Neural progenitor cell (in vitro differentiated cells): ENCODE data around the gene GBP2. TPM values are rescaled to one million over a fixed set of nuclear protein-coding genes. Genes with fewer than 3 reads are reported as not detected.

Experiments used
- DNase-seq: peaks from one replicate; pipeline ENCODE4 v3.0.0-alpha.2; 2016; ENCODE audit warnings: low spot score
- H2AFZ ChIP-seq: fragments of 200-600 bp; sonication (generic); replicated peaks from 2 replicates; pipeline ENCODE4 v1.6.1; 2016; ENCODE audit warnings: antibody characterized with exemption
- H3F3A ChIP-seq: fragments of 200-600 bp; sonication (generic); 2 replicates; pipeline ENCODE4 v1.6.1; 2016; ENCODE audit warnings: antibody characterized with exemption, low read depth
- H3K27ac ChIP-seq: fragments of 200-600 bp; sonication (generic); 2 replicates; pipeline ENCODE4 v1.5.1; 2016; ENCODE audit warnings: mild to moderate bottlenecking
- H3K27me3 ChIP-seq: fragments of 200-600 bp; sonication (generic); 2 replicates; pipeline ENCODE4 v1.6.1; 2016; ENCODE audit warnings: mild to moderate bottlenecking, moderate library complexity
- H3K36me3 ChIP-seq: fragments of 200-600 bp; sonication (generic); 2 replicates; pipeline ENCODE4 v1.5.1; 2016
- H3K4me1 ChIP-seq: fragments of 200-600 bp; sonication (generic); 2 replicates; pipeline ENCODE4 v1.6.1; 2016; ENCODE audit warnings: mixed run types
- H3K4me2 ChIP-seq: fragments of 200-600 bp; sonication (generic); 2 replicates; pipeline ENCODE4 v1.6.1; 2016
- H3K4me3 ChIP-seq: fragments of 200-600 bp; sonication (generic); 2 replicates; pipeline ENCODE4 v1.5.1; 2016
- H3K79me2 ChIP-seq: fragments of 200-600 bp; sonication (generic); 2 replicates; pipeline ENCODE4 v1.6.1; 2016; ENCODE audit warnings: low read depth
- H3K9ac ChIP-seq: fragments of 200-600 bp; sonication (generic); 2 replicates; pipeline ENCODE4 v1.6.1; 2016
- H3K9me3 ChIP-seq: fragments of 200-600 bp; sonication (generic); 2 replicates; pipeline ENCODE4 v1.5.1; 2016; ENCODE audit warnings: low read depth
- H4K20me1 ChIP-seq: fragments of 200-600 bp; sonication (generic); 2 replicates; pipeline ENCODE4 v1.6.1; 2016; ENCODE audit warnings: low read depth
- H3K27ac Mint-ChIP-seq: 3 replicates; pipeline ENCODE4 v1.8.0; 2021; ENCODE audit warnings: mixed read lengths
- H3K27me3 Mint-ChIP-seq: 2 replicates; pipeline ENCODE4 v1.8.0; 2022; ENCODE audit warnings: low read depth, mild to moderate bottlenecking, inconsistent platforms, moderate library complexity, mixed read lengths; ENCODE audit not compliant: insufficient read depth
- H3K36me3 Mint-ChIP-seq: 3 replicates; pipeline ENCODE4 v1.8.0; 2021; ENCODE audit warnings: mixed read lengths
- H3K4me1 Mint-ChIP-seq: 3 replicates; pipeline ENCODE4 v1.8.0; 2021; ENCODE audit warnings: mixed read lengths
- H3K4me3 Mint-ChIP-seq: 3 replicates; pipeline ENCODE4 v1.8.0; 2021; ENCODE audit warnings: mild to moderate bottlenecking, moderate library complexity, mixed read lengths
- H3K9me3 Mint-ChIP-seq: 3 replicates; pipeline ENCODE4 v1.8.0; 2020; ENCODE audit warnings: mixed read lengths
- CTCF ChIP-seq: fragments of 200-600 bp; sonication (generic); IDR thresholded peaks from 2 replicates; pipeline ENCODE4 v1.5.1; 2017; ENCODE audit warnings: antibody characterized with exemption, mild to moderate bottlenecking
- EZH2 ChIP-seq: fragments of 200-600 bp; sonication (generic); IDR thresholded peaks from 2 replicates; pipeline ENCODE4 v1.6.1; 2017; ENCODE audit warnings: antibody characterized with exemption, mild to moderate bottlenecking, moderate library complexity
- EZH2phosphoT487 ChIP-seq: fragments of 200-600 bp; sonication (generic); IDR thresholded peaks from 2 replicates; pipeline ENCODE4 v1.6.1; 2017; ENCODE audit warnings: antibody characterized with exemption
- total RNA-seq: library from RNA; depleted of rRNA; stranded (reverse); fragments of >200 nt; gene quantifications from 2 replicates; pipeline ENCODE4 v1.2.3, GENCODE V29; 2015; ENCODE audit warnings: low replicate concordance

The GBP2 gene
- total RNA-seq, 1 donor from 2014 or later, result not detected

- no peak overlapping the region for H3K27ac ChIP-seq
- no peak overlapping the region for H2AFZ ChIP-seq
- H3K36me3 Mint-ChIP-seq, result no peaks in the 10 kb centered on the region
- H3K27me3 ChIP-seq, result no peaks in the 10 kb centered on the region
- H3K9ac ChIP-seq, result no peak overlapping the region
- H3K9me3 ChIP-seq, result no peaks in the 10 kb centered on the region
- no peak overlapping the region for H3K4me2 ChIP-seq
- H3K27me3 Mint-ChIP-seq, result no peaks in the 10 kb centered on the region
- no peaks in the 10 kb centered on the region for H3K9me3 Mint-ChIP-seq
- H3K4me3 Mint-ChIP-seq, result no peak overlapping the region
- no peak overlapping the region for H3K27ac Mint-ChIP-seq
- TF ChIP-seq EZH2 (no peak), EZH2phosphoT487 (no peak), CTCF (no peak)
- no peaks in the 10 kb centered on the region for H3K36me3 ChIP-seq
- H3K4me1 ChIP-seq, result no peaks in the 10 kb centered on the region
- H3K4me1 Mint-ChIP-seq, result peaks cover 10% of the 10 kb centered on the region
- H4K20me1 ChIP-seq, result no peaks in the 10 kb centered on the region
- no peaks in the 10 kb centered on the region for H3K79me2 ChIP-seq
- H3K4me3 ChIP-seq, result no peak overlapping the region
- DNase-seq, result no peak
- no peaks in the 10 kb centered on the region for H3F3A ChIP-seq
Observed at GRCh38 chr1:89063094-89063493, 62.8 kb downstream of the GBP2 start.

GRCh38 chr1:89060091-89060490, 65.8 kb downstream of the GBP2 start:
- TF ChIP-seq CTCF (no peak), EZH2phosphoT487 (no peak), EZH2 (no peak)
- Histone ChIP-seq H3K27me3 (no peaks in the 10 kb centered on the region), H4K20me1 (no peaks in the 10 kb centered on the region), H3K4me3 (no peak overlapping the region), H3K36me3 (no peaks in the 10 kb centered on the region), H3K9me3 (no peaks in the 10 kb centered on the region), H3K4me2 (no peak overlapping the region), H3K27ac (no peak overlapping the region), H2AFZ (no peak overlapping the region), H3K4me1 (no peaks in the 10 kb centered on the region), H3F3A (no peaks in the 10 kb centered on the region), H3K79me2 (no peaks in the 10 kb centered on the region), H3K9ac (no peak overlapping the region)
- Mint-ChIP-seq H3K4me3 (no peak overlapping the region), H3K4me1 (peaks cover 9% of the 10 kb centered on the region), H3K27me3 (no peaks in the 10 kb centered on the region), H3K9me3 (no peaks in the 10 kb centered on the region), H3K27ac (no peak overlapping the region), H3K36me3 (no peaks in the 10 kb centered on the region)
- no peak for DNase-seq

Other genes starting within 250 kb of the GBP2 start
- 32.2 and 42.0 TPM in 2 replicates for gene GTF2B, start 234.5 kb downstream of the GBP2 start, total RNA-seq
- 80.2 and 113 TPM in 2 replicates for gene KYAT3, start 133.5 kb downstream of the GBP2 start, total RNA-seq
- 15.4 and 19.0 TPM in 2 replicates for gene RBMXL1, start 133.5 kb downstream of the GBP2 start, total RNA-seq
- gene GBP3, start 103.2 kb downstream of the GBP2 start, total RNA-seq, result not detected in 2 replicates
- not detected in 2 replicates for gene GBP1, start 60.9 kb downstream of the GBP2 start, total RNA-seq
- not detected in 2 replicates for gene GBP7, start 49.9 kb upstream of the GBP2 start, total RNA-seq
- gene GBP4, start 72.8 kb upstream of the GBP2 start, total RNA-seq, result not detected in 2 replicates
- gene GBP5, start 146.7 kb upstream of the GBP2 start, total RNA-seq, result not detected in 2 replicates
- not detected in 2 replicates for gene GBP6, start 237.9 kb upstream of the GBP2 start, total RNA-seq